GM12878 (cell line): ENCODE results near the gene SYK. TPM values are rescaled to one million over a fixed set of nuclear protein-coding genes. Genes with fewer than 3 reads are reported as not detected.

ENCODE experiments used
- ATAC-seq: fragments of 200-7000 bp; cut with Tn5 transposase; 3 replicates; pipeline ENCODE4 v1.9.1; 2020; ENCODE audit warnings: mild to moderate bottlenecking, moderate library complexity
- BruUV-seq: library from RNA; stranded (reverse); fragments of 400-500 nt; replicated peaks from 2 replicates; lab custom pipeline; 2021; lab: Mats Ljungman, UMichigan
- CTCF ChIA-PET: fragments of 300-600 bp; sonication (Branson Sonifier 250); formaldehyde crosslinking; extraction: SDS; loops from one replicate; lab custom pipeline; 2021; ENCODE audit warnings: inconsistent platforms; lab: Yijun Ruan, JAX
- POLR2A ChIA-PET: fragments of 350-600 bp; formaldehyde crosslinking; extraction: SDS; loops from one replicate; lab custom pipeline; 2021; ENCODE audit warnings: inconsistent platforms; lab: Charles Lee
- RAD21 ChIA-PET: fragments of 300-600 bp; sonication (Branson Sonifier 250); formaldehyde crosslinking; loops from one replicate; lab custom pipeline; 2023; ENCODE audit warnings: antibody characterized with exemption; ENCODE audit not compliant: unreplicated experiment; lab: Charles Lee
- SMC1A ChIA-PET: fragments of 300-600 bp; sonication (Branson Sonifier 250); formaldehyde crosslinking; loops from one replicate; lab custom pipeline; 2023; ENCODE audit not compliant: unreplicated experiment, uncharacterized antibody; lab: Charles Lee
- DNase-seq: peaks from one replicate; pipeline ENCODE4 v3.0.0-alpha.2; 2011; ENCODE audit warnings: low read depth, low spot score
- FAIRE-seq: peaks from 3 replicates; lab custom pipeline; 2011; peaks lifted over from hg19 to GRCh38; lab: Jason Lieb, UNC
- H2AFZ ChIP-seq: 2 replicates; pipeline ENCODE4 v1.6.0; 2011; ENCODE audit warnings: low read depth, low read length, control low read depth; ENCODE audit not compliant: control insufficient read depth
- H3K27ac ChIP-seq: 2 replicates; pipeline ENCODE4 v1.5.1; 2011; ENCODE audit warnings: control low read depth; ENCODE audit not compliant: control insufficient read depth, insufficient read depth
- H3K27me3 ChIP-seq, 2 experiments: replicated peaks in 1 of 2; 2 replicates each; pipeline versions ENCODE4 v1.6.0 to v1.6.1; 2011; ENCODE audit warnings: low read length in 1 of 2; ENCODE audit not compliant: control insufficient read depth in 2 of 2, insufficient read depth in 2 of 2
- H3K36me3 ChIP-seq, 2 experiments: 2 replicates each; pipeline ENCODE4 v1.5.1; 2011; ENCODE audit warnings: low read length in 1 of 2; ENCODE audit not compliant: control insufficient read depth in 2 of 2, insufficient read depth in 2 of 2
- H3K4me1 ChIP-seq: 2 replicates; pipeline ENCODE4 v1.6.1; 2011; ENCODE audit warnings: mild to moderate bottlenecking, low read length, moderate library complexity, mixed read lengths; ENCODE audit not compliant: control insufficient read depth, insufficient read depth
- H3K4me2 ChIP-seq: 2 replicates; pipeline ENCODE4 v1.6.0; 2011; ENCODE audit warnings: control low read depth; ENCODE audit not compliant: control insufficient read depth, insufficient read depth
- H3K4me3 ChIP-seq: fragments of 200-600 bp; sonication (generic); 2 replicates; pipeline ENCODE4 v1.5.1; 2016
- H3K79me2 ChIP-seq: 2 replicates; pipeline ENCODE4 v1.6.0; 2011; ENCODE audit warnings: low read length; ENCODE audit not compliant: control insufficient read depth, insufficient read depth
- H3K9ac ChIP-seq: 2 replicates; pipeline ENCODE4 v1.8.0; 2011; ENCODE audit warnings: low read length, control low read depth, mixed read lengths; ENCODE audit not compliant: control insufficient read depth, insufficient read depth
- H3K9me3 ChIP-seq: replicated peaks from 3 replicates; pipeline ENCODE4 v1.5.1; 2011; ENCODE audit warnings: mild to moderate bottlenecking, low read length; ENCODE audit not compliant: control insufficient read depth, insufficient read depth
- H4K20me1 ChIP-seq: 2 replicates; pipeline ENCODE4 v1.6.0; 2011; ENCODE audit not compliant: control insufficient read depth, insufficient read depth
- CBX5 ChIP-seq: sonication (generic); IDR thresholded peaks from 2 replicates; pipeline ENCODE4 v1.6.1; 2016; ENCODE audit warnings: low read depth, moderate library complexity, mild to moderate bottlenecking, inconsistent platforms
- EED ChIP-seq: sonication (generic); IDR thresholded peaks from 2 replicates; pipeline ENCODE4 v1.6.1; 2016; ENCODE audit warnings: antibody characterized with exemption, low read depth
- ELK1 ChIP-seq: IDR thresholded peaks from 2 replicates; pipeline ENCODE4 v1.6.1; 2012; ENCODE audit warnings: low read depth, low read length, improper control_type of control experiment
- ETV6 ChIP-seq, 2 experiments: fragments of 450-650 bp in 1 of 2; IDR thresholded peaks in 1 of 2; conservative IDR thresholded peaks in 1 of 2; 2 replicates each; pipeline ENCODE4 v1.6.1; 2014; ENCODE audit warnings: antibody characterized with exemption in 1 of 2, borderline replicate concordance in 1 of 2, low read depth in 1 of 2, mild to moderate bottlenecking in 1 of 2, moderate library complexity in 1 of 2
- MXI1 ChIP-seq: fragments of 150-350 bp; IDR thresholded peaks from 2 replicates; pipeline ENCODE4 v1.6.1; 2011; ENCODE audit warnings: low read depth, mild to moderate bottlenecking, inconsistent platforms, low read length, improper control_type of control experiment
- SIN3A ChIP-seq: IDR thresholded peaks from 2 replicates; pipeline ENCODE4 v1.6.1; 2012; ENCODE audit warnings: low read depth, low read length, improper control_type of control experiment
- SREBF2 ChIP-seq: IDR thresholded peaks from 2 replicates; pipeline ENCODE4 v1.6.1; 2012; ENCODE audit warnings: mild to moderate bottlenecking, low read length
- USF2 ChIP-seq: IDR thresholded peaks from 2 replicates; pipeline ENCODE4 v1.6.1; 2011; ENCODE audit warnings: low read depth, low read length, improper control_type of control experiment, borderline replicate concordance
- ZNF207 ChIP-seq: fragments of 450-650 bp; IDR thresholded peaks from 2 replicates; pipeline ENCODE4 v1.6.1; 2014; ENCODE audit warnings: antibody characterized with exemption, mild to moderate bottlenecking, borderline replicate concordance
- ZNF274 ChIP-seq: IDR thresholded peaks from one replicate; pipeline ENCODE4 v1.8.0; 2011; ENCODE audit not compliant: insufficient read length, insufficient read depth
- WGBS: methylation state at CpG from one replicate; pipeline ENCODE4 v1.1.6; 2016; ENCODE audit warnings: low lambda C conversion rate; ENCODE audit not compliant: insufficient replicate concordance, insufficient coverage; ENCODE audit errors: missing lambda C conversion rate; 5-methylcytosine and 5-hydroxymethylcytosine counted together
- in situ Hi-C: fragments of 300-500 bp; cut with MboI; formaldehyde crosslinking; loops from 9 replicates; pipeline ENCODE4 v1.14.3; 2018; ENCODE audit warnings: mixed read lengths
- intact Hi-C: fragments of 100-400 bp; cut with micrococcal nuclease; formaldehyde crosslinking; loops from one replicate; pipeline ENCODE4 v1.14.2; 2022; ENCODE audit not compliant: unreplicated experiment
- polyA plus RNA-seq, 11 experiments: library from polyadenylated mRNA; depleted of rRNA in 4 of 11; unstranded in 6 of 11; stranded (reverse) in 5 of 11; fragments of >200 nt; fragmentation: Nextera tagmentation in 4 of 11; fragmentation: Illumina TruSeq in 1 of 11; extraction: Ambion mirVana in 4 of 11; extraction: Trizol in 1 of 11; gene quantifications; 1 replicate in 1 of 11; 2 replicates in 10 of 11; pipeline versions ENCODE4 v1.2.1 to v1.2.3, GENCODE V29; 2011 to 2016; ENCODE audit warnings: inconsistent platforms in 2 of 11, missing spikeins in 2 of 11, low read depth in 1 of 11
- total RNA-seq, 4 experiments: library from RNA; depleted of rRNA in 3 of 4; stranded (reverse); fragments of >200 nt in 3 of 4; fragmentation: Illumina TruSeq in 1 of 4; extraction: Trizol in 1 of 4; gene quantifications; 2 replicates each; pipeline versions ENCODE4 v1.2.1 to v1.2.3, GENCODE V29; 2013 to 2021
- TF ChIP-seq, protein P1 (sequence below): fragments of 450-650 bp; IDR thresholded peaks from 2 replicates; pipeline ENCODE4 v1.6.1; 2017; ENCODE audit warnings: mild to moderate bottlenecking, moderate library complexity
- TF ChIP-seq, protein P2 (sequence below): fragments of 450-650 bp; IDR thresholded peaks from 2 replicates; pipeline ENCODE4 v1.6.1; 2014; ENCODE audit warnings: mild to moderate bottlenecking
- TF ChIP-seq, protein P3 (sequence below): fragments of 450-650 bp; IDR thresholded peaks from 2 replicates; pipeline ENCODE4 v1.6.1; 2017; ENCODE audit warnings: mild to moderate bottlenecking, low read depth, inconsistent platforms; ENCODE audit not compliant: poor library complexity, severe bottlenecking

Gene SYK
- total and polyA plus RNA-seq, 10 of the 15 experiments (the other 5 are each of a cell fraction or from before 2014, with no cell fraction given), result 6.5 to 135 (median 68.8) TPM

DNA sequence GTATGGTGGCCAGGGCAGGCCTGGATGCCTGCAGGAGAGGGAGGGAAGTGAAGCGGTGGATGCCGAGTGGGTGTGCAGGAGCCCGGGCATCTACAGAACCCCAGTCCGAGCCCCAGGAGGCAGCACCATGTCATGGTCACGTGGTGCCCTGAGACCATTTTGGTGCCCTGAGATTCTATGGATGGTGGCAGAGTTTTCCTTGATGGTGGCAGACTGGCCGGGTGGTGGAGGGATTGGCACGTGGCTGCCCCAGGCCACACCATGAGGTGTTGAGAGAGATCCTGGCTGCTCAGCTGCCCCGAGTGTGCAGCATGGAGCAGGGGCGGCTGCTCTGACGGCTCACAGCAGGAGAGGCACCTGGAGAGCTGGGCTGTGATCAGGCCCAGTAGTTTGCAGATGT is 52.3 kb downstream of the SYK start:
- Histone ChIP-seq H3K27ac (no peak overlapping the region), H3K27me3 (no peaks in the 10 kb centered on the region), H2AFZ (no peak overlapping the region), H3K9me3 (no peaks in the 10 kb centered on the region), H3K36me3 (peaks cover 8 to 13% of the 10 kb centered on the region in 2 experiments; a peak in 3 of 4 replicates), H3K9ac (no peak overlapping the region), H3K79me2 (no peaks in the 10 kb centered on the region), H3K4me3 (no peak overlapping the region), H4K20me1 (no peaks in the 10 kb centered on the region), H3K4me1 (no peaks in the 10 kb centered on the region), H3K4me2 (no peak overlapping the region)
- intact Hi-C loops, result no loop called here
- no peak for FAIRE-seq
- CTCF ChIA-PET, result no interaction called here
- WGBS, result 86% methylated on average over 10 of the region's 10 CpGs
- no TSS peak for BruUV-seq
- DNase-seq, result no peak
- POLR2A ChIA-PET, result no interaction called here
- SMC1A ChIA-PET, result no interaction called here
- in situ Hi-C loops, result loop anchor here (25.0 kb wide), 1 partner anchor 1267 kb away; no protein-coding TSS in a partner anchor
- ATAC-seq, result no peak
- RAD21 ChIA-PET, result no interaction called here
- TF ChIP-seq, protein P1, sequence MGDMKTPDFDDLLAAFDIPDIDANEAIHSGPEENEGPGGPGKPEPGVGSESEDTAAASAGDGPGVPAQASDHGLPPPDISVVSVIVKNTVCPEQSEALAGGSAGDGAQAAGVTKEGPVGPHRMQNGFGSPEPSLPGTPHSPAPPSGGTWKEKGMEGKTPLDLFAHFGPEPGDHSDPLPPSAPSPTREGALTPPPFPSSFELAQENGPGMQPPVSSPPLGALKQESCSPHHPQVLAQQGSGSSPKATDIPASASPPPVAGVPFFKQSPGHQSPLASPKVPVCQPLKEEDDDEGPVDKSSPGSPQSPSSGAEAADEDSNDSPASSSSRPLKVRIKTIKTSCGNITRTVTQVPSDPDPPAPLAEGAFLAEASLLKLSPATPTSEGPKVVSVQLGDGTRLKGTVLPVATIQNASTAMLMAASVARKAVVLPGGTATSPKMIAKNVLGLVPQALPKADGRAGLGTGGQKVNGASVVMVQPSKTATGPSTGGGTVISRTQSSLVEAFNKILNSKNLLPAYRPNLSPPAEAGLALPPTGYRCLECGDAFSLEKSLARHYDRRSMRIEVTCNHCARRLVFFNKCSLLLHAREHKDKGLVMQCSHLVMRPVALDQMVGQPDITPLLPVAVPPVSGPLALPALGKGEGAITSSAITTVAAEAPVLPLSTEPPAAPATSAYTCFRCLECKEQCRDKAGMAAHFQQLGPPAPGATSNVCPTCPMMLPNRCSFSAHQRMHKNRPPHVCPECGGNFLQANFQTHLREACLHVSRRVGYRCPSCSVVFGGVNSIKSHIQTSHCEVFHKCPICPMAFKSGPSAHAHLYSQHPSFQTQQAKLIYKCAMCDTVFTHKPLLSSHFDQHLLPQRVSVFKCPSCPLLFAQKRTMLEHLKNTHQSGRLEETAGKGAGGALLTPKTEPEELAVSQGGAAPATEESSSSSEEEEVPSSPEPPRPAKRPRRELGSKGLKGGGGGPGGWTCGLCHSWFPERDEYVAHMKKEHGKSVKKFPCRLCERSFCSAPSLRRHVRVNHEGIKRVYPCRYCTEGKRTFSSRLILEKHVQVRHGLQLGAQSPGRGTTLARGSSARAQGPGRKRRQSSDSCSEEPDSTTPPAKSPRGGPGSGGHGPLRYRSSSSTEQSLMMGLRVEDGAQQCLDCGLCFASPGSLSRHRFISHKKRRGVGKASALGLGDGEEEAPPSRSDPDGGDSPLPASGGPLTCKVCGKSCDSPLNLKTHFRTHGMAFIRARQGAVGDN, result no peak
- TF ChIP-seq, protein P2, sequence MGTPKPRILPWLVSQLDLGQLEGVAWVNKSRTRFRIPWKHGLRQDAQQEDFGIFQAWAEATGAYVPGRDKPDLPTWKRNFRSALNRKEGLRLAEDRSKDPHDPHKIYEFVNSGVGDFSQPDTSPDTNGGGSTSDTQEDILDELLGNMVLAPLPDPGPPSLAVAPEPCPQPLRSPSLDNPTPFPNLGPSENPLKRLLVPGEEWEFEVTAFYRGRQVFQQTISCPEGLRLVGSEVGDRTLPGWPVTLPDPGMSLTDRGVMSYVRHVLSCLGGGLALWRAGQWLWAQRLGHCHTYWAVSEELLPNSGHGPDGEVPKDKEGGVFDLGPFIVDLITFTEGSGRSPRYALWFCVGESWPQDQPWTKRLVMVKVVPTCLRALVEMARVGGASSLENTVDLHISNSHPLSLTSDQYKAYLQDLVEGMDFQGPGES, result no peak
- TF ChIP-seq ZNF207 (no peak), ZNF274 (no peak), SREBF2 (no peak), EED (no peak), ELK1 (no peak), SIN3A (no peak), MXI1 (no peak), USF2 (no peak), CBX5 (no peak), ETV6 (conservative IDR thresholded peaks at IDR 0.05 in 1 of 2, IDR thresholded peaks at IDR 0.05 in 1 of 2; ENCODE audit: borderline replicate concordance in 1 of 2, low read depth in 1 of 2) (no peak)
- TF ChIP-seq, protein P3, sequence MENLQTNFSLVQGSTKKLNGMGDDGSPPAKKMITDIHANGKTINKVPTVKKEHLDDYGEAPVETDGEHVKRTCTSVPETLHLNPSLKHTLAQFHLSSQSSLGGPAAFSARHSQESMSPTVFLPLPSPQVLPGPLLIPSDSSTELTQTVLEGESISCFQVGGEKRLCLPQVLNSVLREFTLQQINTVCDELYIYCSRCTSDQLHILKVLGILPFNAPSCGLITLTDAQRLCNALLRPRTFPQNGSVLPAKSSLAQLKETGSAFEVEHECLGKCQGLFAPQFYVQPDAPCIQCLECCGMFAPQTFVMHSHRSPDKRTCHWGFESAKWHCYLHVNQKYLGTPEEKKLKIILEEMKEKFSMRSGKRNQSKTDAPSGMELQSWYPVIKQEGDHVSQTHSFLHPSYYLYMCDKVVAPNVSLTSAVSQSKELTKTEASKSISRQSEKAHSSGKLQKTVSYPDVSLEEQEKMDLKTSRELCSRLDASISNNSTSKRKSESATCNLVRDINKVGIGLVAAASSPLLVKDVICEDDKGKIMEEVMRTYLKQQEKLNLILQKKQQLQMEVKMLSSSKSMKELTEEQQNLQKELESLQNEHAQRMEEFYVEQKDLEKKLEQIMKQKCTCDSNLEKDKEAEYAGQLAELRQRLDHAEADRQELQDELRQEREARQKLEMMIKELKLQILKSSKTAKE, result no peak
